Astrocyte (in vitro differentiated cells and primary cell): ENCODE data around the gene PTPRD.

Experiments
- CTCF ChIP-seq: IDR thresholded peaks from 2 replicates; pipeline ENCODE4 v1.5.1; 2011; ENCODE audit warnings: low read depth, mild to moderate bottlenecking, inconsistent platforms, low read length, moderate library complexity; ENCODE audit not compliant: insufficient read depth
- EZH2 ChIP-seq: IDR thresholded peaks from 2 replicates; pipeline ENCODE4 v1.6.1; 2012; ENCODE audit warnings: mild to moderate bottlenecking, low read length, inconsistent platforms; ENCODE audit not compliant: insufficient read depth

DNA sequence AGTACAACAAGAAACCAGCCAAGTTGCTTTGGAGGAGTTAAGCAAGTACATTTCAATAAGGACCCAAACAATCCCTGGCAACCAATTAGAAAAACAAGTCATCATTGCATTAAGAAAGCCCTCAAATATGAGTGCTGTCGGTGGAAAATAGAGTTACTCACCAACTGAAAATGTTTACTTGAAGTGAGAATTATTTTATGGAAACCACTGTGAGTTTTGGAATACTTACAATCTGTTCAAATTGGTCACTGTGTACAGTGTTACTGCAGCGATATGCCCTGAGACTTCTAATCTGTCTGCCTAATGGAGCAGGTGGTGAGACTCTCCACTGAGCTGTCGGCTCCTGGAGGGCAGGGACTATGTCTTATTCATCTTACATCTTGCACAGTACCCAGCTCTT lies 1740.0 kb downstream of the PTPRD start:
- TF ChIP-seq CTCF: no peak
- no peak for TF ChIP-seq EZH2
